ENCODE results near the gene COPG1.

GRCh38 chr3:129260606-129261005, 11.2 kb downstream of the COPG1 start:
- TF ChIP-seq CTCF (IDR thresholded peaks at IDR 0.05) (no peak), SIN3A (IDR thresholded peaks at IDR 0.05; ENCODE audit: borderline replicate concordance, low read depth, low read length) (no peak), MAX (IDR thresholded peaks at IDR 0.05; ENCODE audit: low read depth) (no peak), USF2 (IDR thresholded peaks at IDR 0.05; ENCODE audit: borderline replicate concordance, low read depth, low read length) (no peak), MXI1 (IDR thresholded peaks at IDR 0.05; ENCODE audit: low read depth, low read length) (no peak), RCOR1 (IDR thresholded peaks at IDR 0.05; ENCODE audit: low read length) (no peak), POLR2AphosphoS5 (IDR thresholded peaks at IDR 0.05; ENCODE audit: low read depth, low read length) (no peak), GABPA (IDR thresholded peaks at IDR 0.05; ENCODE audit: low read depth) (no peak), GATA2 (CRISPR knock-in tag; IDR thresholded peaks at IDR 0.05) (no peak)
